Activated CD4-positive, alpha-beta memory T cell treated with anti-CD3 and anti-CD28 coated beads, Interleukin-2, amount 10 ng/mL, durations not matched to agents 7 days and 5 days (primary cell): Measurements from ENCODE around the gene LPXN. TPM values are rescaled to one million over a fixed set of nuclear protein-coding genes. Genes with fewer than 3 reads are reported as not detected.

Experiments used
- total RNA-seq, 2 experiments: library from RNA; stranded (reverse); gene quantifications; one replicate each; pipeline ENCODE4 v1.2.3, GENCODE V29; 2021

Gene LPXN
- total RNA-seq, 2 experiments from 2014 or later: 137 to 138 TPM

Other genes with a start within 250 kb of the LPXN start
- gene OR5B17, start 216.8 kb downstream of the LPXN start, total RNA-seq: not detected
- not detected for gene OR5B3, start 169.0 kb downstream of the LPXN start, total RNA-seq
- gene OR5B2, start 147.7 kb downstream of the LPXN start, total RNA-seq: not detected
- gene OR5B12, start 133.6 kb downstream of the LPXN start, total RNA-seq: not detected
- under 1 TPM; 0.25 to 0.35 TPM for gene OR5B21, start 67.8 kb downstream of the LPXN start, total RNA-seq
- 10 to 100 TPM; 53.5 to 55.2 TPM for gene ZFP91, start 3.2 kb upstream of the LPXN start, total RNA-seq
- gene CNTF, start 46.8 kb upstream of the LPXN start, total RNA-seq: 1 to 10 TPM; 2.3 to 2.4 TPM
- gene GLYAT, start 156.1 kb upstream of the LPXN start, total RNA-seq: not detected